ENCODE measurements around the gene ALG14.

GRCh38 chr1:94988356-94988755, 84.4 kb downstream of the ALG14 start:
- TF ChIP-seq CTCF (IDR thresholded peaks at IDR 0.05) (no peak), GABPA (IDR thresholded peaks at IDR 0.05; ENCODE audit: low read depth) (no peak), NRF1 (IDR thresholded peaks at IDR 0.05; ENCODE audit: low read depth, low read length) (no peak), POLR2AphosphoS5 (IDR thresholded peaks at IDR 0.05; ENCODE audit: low read depth, low read length) (no peak), NFIC (IDR thresholded peaks at IDR 0.05; ENCODE audit: borderline replicate concordance) (no peak), EZH2phosphoT487 (IDR thresholded peaks at IDR 0.05; ENCODE audit: borderline replicate concordance, low read depth) (no peak), RCOR1 (IDR thresholded peaks at IDR 0.05; ENCODE audit: low read length) (no peak), CHD2 (IDR thresholded peaks at IDR 0.05; ENCODE audit: low read length, partially characterized antibody) (no peak), SIN3A (IDR thresholded peaks at IDR 0.05; ENCODE audit: borderline replicate concordance, low read depth, low read length) (no peak), GATA2 (CRISPR knock-in tag; IDR thresholded peaks at IDR 0.05) (no peak), JUND (IDR thresholded peaks at IDR 0.05) (no peak), TCF12 (IDR thresholded peaks at IDR 0.05) (no peak), MAX (IDR thresholded peaks at IDR 0.05; ENCODE audit: low read depth) (no peak), REST (IDR thresholded peaks at IDR 0.05; ENCODE audit: low read depth, low read length) (no peak)

All from SK-N-SH (cell line).